ENCODE results near the gene IL20RA.
A peak's percentile ranks its signal among the peaks of the same experiment; 100 is the strongest.
"Not testable (repeated sequence)": the region's sequence is repeated elsewhere in the genome, so short reads cannot be mapped to it uniquely, and the experiment has no call there.

Gene IL20RA

DNA sequence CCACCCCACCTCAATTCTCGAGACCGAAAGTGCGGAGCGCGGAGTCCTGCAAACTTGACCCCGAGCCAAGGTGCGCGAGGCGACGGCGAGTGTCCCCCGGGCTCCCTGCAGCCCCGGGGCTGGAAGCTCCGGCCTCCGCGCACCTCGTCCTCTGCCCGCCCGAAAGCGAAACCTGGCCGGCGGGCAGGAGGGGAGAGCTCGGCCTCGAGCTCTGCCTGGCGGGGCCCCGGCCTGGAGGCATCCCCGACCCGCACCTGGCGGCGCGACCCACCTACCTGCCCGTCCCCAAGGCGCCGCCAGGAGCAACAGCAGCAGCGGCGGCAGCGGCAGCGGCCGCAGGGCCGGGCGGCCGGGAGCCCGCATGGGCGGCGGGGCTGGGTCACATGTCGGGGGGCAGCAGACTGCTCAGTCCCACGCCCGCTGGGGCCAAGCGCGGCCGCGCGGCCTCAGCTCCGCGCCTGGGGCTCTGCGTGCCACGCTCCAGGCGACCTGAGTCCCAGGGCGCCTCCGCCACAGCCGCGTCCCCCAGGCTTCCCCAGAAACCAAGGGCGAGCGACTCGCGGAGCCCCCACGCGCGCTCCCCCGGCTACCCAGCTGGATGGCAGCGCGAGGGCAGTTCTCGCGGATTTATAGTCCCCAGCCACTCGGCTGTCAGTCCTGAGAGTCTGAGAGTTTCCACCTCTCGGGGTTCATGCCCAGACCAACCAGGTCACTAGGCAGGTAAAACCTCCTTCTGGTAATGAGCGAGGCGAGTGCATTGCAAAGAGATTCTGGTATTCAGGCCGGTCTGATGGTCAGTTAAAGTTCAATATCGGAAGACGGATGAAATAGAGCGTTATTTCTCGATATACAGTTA lies at the start of gene IL20RA:
TSS of gene IL20RA (minus strand) at position 600 of the 856 bp plus-strand sequence. CDS start at position 363, 237 bp downstream.
- Mint-ChIP-seq H3K27me3 (peaks cover 80% of the 10 kb centered on the region), H3K4me3 (peak within 1 kb of the TSS; percentile 72), H3K9me3 (no peaks in the 10 kb centered on the region), H3K36me3 (ENCODE audit: low read depth) (no peaks in the 10 kb centered on the region), H3K4me1 (ENCODE audit: low read depth) (peaks cover 5% of the 10 kb centered on the region), H3K27ac (no peak within 1 kb of the TSS)
- intact Hi-C loops (cut with micrococcal nuclease), result no loop called here

- no peak overlapping the region for H3K4me3 Mint-ChIP-seq
- no peaks in the 10 kb centered on the region for H3K27me3 Mint-ChIP-seq
- no peaks in the 10 kb centered on the region for H3K9me3 Mint-ChIP-seq
- H3K27ac Mint-ChIP-seq, result no peak overlapping the region
- intact Hi-C loops (cut with micrococcal nuclease), result loop anchor here (1.0 to 10.0 kb wide), 4 partner anchors 111 to 548 kb away; no protein-coding TSS in a partner anchor
- H3K36me3 Mint-ChIP-seq (ENCODE audit: low read depth), result no peaks in the 10 kb centered on the region
- peaks cover 9% of the 10 kb centered on the region for H3K4me1 Mint-ChIP-seq (ENCODE audit: low read depth)
Observed at GRCh38 chr6:137093183-137094069, 48.7 kb upstream of the IL20RA start.

DNA sequence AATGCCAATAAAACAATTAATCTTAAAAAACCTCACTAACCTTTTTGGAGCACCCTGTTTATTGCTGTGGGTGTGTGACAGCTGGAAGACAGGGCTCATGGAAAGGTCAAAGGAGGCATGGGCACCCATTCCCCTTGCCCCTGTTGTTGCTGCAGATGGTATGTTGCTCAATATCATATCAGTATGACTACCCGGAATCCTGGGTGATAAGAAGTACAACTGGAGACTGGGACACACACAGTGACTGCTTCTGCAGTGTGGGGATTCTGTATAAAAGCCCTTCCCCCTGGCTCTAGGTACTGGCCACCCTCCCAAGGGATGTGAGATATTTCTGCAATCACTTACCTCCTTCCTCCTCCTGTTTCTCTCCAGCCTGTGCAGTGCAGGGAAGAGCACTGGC lies 47.3 kb upstream of the IL20RA start:
- intact Hi-C loops (cut with micrococcal nuclease), result loop anchor here (10.0 kb wide), 1 partner anchor 113 kb away; no protein-coding TSS in a partner anchor
- Mint-ChIP-seq H3K36me3 (ENCODE audit: low read depth) (no peaks in the 10 kb centered on the region), H3K4me3 (no peak overlapping the region), H3K27ac (no peak overlapping the region), H3K27me3 (no peaks in the 10 kb centered on the region), H3K4me1 (ENCODE audit: low read depth) (peaks cover 9% of the 10 kb centered on the region), H3K9me3 (no peaks in the 10 kb centered on the region)

- peaks cover 10% of the 10 kb centered on the region for H3K4me1 Mint-ChIP-seq (ENCODE audit: low read depth)
- H3K9me3 Mint-ChIP-seq, result no peaks in the 10 kb centered on the region
- no peak overlapping the region for H3K4me3 Mint-ChIP-seq
- no peaks in the 10 kb centered on the region for H3K36me3 Mint-ChIP-seq (ENCODE audit: low read depth)
- H3K27me3 Mint-ChIP-seq, result no peaks in the 10 kb centered on the region
- no peak overlapping the region for H3K27ac Mint-ChIP-seq
- intact Hi-C loops (cut with micrococcal nuclease), result no loop called here
Observed at GRCh38 chr6:137089305-137089704, 44.5 kb upstream of the IL20RA start.

DNA sequence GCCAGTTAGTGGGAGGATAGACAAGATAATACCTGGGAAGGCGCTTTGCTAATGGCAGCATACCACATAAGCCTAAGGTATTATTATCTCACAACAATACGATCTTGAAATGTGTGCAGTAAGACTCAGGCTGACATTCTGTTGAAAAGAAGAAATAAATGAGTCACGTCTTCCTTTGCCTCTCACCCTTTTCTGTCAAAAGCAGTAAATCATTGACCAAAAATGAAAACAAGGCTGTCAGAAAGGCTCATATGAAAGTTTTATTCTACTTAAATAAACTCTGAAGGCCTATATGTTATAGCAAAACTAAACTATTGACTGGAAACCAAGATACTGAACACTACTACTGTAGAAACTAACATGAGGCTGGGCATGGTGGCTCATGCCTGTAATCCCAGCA lies 43.1 kb upstream of the IL20RA start:
- intact Hi-C loops (cut with micrococcal nuclease), result no loop called here
- Mint-ChIP-seq H3K4me3 (no peak overlapping the region), H3K27ac (no peak overlapping the region), H3K9me3 (no peaks in the 10 kb centered on the region), H3K36me3 (ENCODE audit: low read depth) (no peaks in the 10 kb centered on the region), H3K27me3 (no peaks in the 10 kb centered on the region), H3K4me1 (ENCODE audit: low read depth) (peaks cover 10% of the 10 kb centered on the region)

DNA sequence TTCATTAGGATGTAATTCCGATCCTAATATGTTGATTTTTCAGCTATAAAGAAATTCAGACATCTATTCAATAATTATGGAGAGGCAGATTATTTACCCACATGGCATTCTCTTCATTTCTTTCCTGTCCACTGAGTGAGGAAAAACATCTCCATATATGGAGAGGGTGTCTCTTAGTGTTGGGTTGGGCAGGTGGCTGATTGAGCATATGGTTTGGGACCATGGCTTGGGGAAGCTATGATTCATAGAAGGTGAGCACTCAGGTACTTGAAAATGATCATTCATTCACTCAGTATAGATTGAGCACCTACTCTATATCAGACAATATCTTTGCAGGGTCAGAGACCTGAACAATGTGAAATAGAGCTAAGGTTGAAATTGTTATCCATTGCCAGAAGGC lies 41.3 kb upstream of the IL20RA start:
- no peaks in the 10 kb centered on the region for H3K9me3 Mint-ChIP-seq
- no peak overlapping the region for H3K4me3 Mint-ChIP-seq
- H3K4me1 Mint-ChIP-seq (ENCODE audit: low read depth), result peaks cover 10% of the 10 kb centered on the region
- intact Hi-C loops (cut with micrococcal nuclease), result no loop called here
- no peaks in the 10 kb centered on the region for H3K27me3 Mint-ChIP-seq
- no peak overlapping the region for H3K27ac Mint-ChIP-seq
- no peaks in the 10 kb centered on the region for H3K36me3 Mint-ChIP-seq (ENCODE audit: low read depth)

DNA sequence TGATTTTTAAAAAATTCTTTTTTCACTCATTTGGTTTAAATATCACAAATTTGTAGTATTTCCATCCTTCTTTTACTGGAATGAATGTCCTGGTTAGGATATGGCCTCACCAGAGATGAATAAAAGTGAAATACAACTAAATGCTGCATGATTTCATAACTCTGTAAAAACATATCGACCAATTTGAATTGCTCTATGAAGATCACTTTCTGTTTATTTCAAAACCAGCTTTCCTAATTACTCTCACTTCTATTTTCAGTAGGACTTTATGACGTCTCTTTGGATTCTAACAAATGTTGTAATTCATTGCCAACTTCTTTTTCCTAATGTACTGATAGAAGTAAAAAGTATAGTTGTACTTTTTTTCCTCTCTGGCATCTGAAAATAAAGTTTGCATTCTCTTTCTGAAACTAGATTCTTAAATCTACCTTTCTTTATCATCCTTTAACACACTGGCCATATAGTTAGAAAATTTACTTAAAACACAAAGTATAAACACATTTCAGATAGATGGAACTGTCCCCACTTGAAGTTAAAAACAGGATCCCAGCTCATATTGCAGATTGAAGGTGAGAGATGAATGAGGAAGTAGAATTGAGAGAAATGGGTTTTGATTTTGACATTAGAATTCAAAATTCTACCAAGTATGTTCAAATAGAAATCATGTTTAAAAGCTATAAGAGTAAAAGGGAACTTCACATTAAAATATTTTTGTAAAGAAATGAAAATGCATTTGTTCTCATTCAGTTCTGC lies 40.3 kb upstream of the IL20RA start:
- H3K27ac Mint-ChIP-seq, result no peak overlapping the region
- H3K4me1 Mint-ChIP-seq (ENCODE audit: low read depth), result peaks cover 10% of the 10 kb centered on the region
- no peaks in the 10 kb centered on the region for H3K9me3 Mint-ChIP-seq
- intact Hi-C loops (cut with micrococcal nuclease), result no loop called here
- H3K4me3 Mint-ChIP-seq, result no peak overlapping the region
- no peaks in the 10 kb centered on the region for H3K36me3 Mint-ChIP-seq (ENCODE audit: low read depth)
- peaks cover 2% of the 10 kb centered on the region for H3K27me3 Mint-ChIP-seq

DNA sequence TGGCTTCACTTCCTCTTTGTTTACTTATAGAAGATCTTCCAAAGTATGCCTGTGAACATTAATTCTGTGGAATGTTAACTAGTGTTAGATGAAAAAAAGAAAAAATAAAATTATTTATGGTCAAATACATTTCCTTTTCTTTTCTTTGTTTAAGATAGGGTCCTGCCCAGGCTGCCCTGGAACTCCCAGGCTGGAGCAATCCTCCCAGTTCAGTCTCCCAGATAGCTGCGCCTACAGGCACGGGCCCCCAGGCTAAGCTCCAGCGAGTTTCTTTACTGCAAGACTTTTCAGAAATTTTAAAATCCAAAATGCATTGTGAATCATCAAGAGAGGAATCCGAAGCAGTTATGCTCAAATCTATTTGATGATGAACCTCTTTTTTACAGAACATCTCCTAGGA lies 39.3 kb upstream of the IL20RA start:
- intact Hi-C loops (cut with micrococcal nuclease), result no loop called here

GRCh38 chr6:137081997-137082396 lies 37.2 kb upstream of the IL20RA start:
- Mint-ChIP-seq H3K27ac (no peak overlapping the region), H3K36me3 (ENCODE audit: low read depth) (no peaks in the 10 kb centered on the region), H3K4me1 (ENCODE audit: low read depth) (peaks cover 10% of the 10 kb centered on the region), H3K27me3 (peaks cover 4% of the 10 kb centered on the region), H3K9me3 (no peaks in the 10 kb centered on the region), H3K4me3 (no peak overlapping the region)
- intact Hi-C loops (cut with micrococcal nuclease), result no loop called here

More for the DNA sequence above, 39.3 kb upstream of the IL20RA start:
- peaks cover 10% of the 10 kb centered on the region for H3K4me1 Mint-ChIP-seq (ENCODE audit: low read depth)
- H3K27ac Mint-ChIP-seq, result no peak overlapping the region
- H3K9me3 Mint-ChIP-seq, result no peaks in the 10 kb centered on the region
- peaks cover 2% of the 10 kb centered on the region for H3K27me3 Mint-ChIP-seq
- H3K4me3 Mint-ChIP-seq, result no peak overlapping the region
- no peaks in the 10 kb centered on the region for H3K36me3 Mint-ChIP-seq (ENCODE audit: low read depth)

DNA sequence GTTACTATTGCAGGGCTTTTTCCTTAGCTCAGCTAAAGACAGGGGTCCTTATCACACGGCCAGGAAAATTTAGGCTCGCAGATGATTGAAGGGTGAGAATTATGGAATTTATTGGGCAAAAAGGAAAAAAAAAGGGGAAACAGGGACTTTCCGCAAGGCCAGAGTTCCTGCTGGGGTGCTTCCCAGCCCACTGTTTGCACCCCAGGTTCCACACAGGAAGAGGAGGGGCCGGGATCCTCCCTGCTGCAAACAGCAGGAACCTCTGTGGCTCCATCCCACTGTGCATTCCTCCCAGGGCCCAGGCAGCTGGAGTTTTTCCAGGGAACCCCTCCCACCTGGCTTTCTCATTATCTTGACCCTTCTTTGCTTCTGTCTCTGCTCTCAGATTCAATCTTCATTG lies 35.9 kb upstream of the IL20RA start:
- Mint-ChIP-seq H3K36me3 (ENCODE audit: low read depth) (no peaks in the 10 kb centered on the region), H3K9me3 (no peaks in the 10 kb centered on the region), H3K4me3 (no peak overlapping the region), H3K27me3 (peaks cover 4% of the 10 kb centered on the region), H3K27ac (no peak overlapping the region), H3K4me1 (ENCODE audit: low read depth) (peaks cover 10% of the 10 kb centered on the region)
- intact Hi-C loops (cut with micrococcal nuclease), result no loop called here

- Mint-ChIP-seq H3K9me3 (no peaks in the 10 kb centered on the region), H3K36me3 (ENCODE audit: low read depth) (no peaks in the 10 kb centered on the region), H3K27me3 (peaks cover 26% of the 10 kb centered on the region), H3K4me1 (ENCODE audit: low read depth) (no peaks in the 10 kb centered on the region), H3K4me3 (no peak overlapping the region), H3K27ac (no peak overlapping the region)
- intact Hi-C loops (cut with micrococcal nuclease), result loop anchor here (1.0 to 5.0 kb wide), 2 partner anchors 339 to 566 kb away; no protein-coding TSS in a partner anchor
Observed at GRCh38 chr6:137076277-137077068, 31.7 kb upstream of the IL20RA start.

DNA sequence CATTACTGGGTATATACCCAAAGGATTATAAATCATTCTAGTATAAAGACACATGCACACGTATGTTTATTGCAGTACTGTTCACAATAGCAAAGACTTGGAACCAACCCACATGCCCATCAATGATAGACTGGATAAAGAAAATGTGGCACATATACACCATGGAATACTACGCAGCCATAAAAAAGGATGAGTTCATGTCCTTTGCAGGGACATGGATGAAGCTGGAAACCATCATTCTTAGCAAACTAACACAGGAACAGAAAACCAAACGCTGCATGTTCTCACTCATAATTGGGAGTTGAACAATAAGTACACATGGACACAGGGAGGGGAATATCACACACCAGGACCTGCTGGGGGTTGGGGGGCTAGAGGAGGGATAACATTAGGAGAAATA lies 31.0 kb upstream of the IL20RA start:
- intact Hi-C loops (cut with micrococcal nuclease), result loop anchor here (1.0 to 5.0 kb wide), 2 partner anchors 340 to 567 kb away; no protein-coding TSS in a partner anchor
- not testable (repeated sequence) for H3K9me3 Mint-ChIP-seq; H3K27ac Mint-ChIP-seq; H3K4me1 Mint-ChIP-seq (ENCODE audit: low read depth); H3K4me3 Mint-ChIP-seq; H3K36me3 Mint-ChIP-seq (ENCODE audit: low read depth)
- H3K27me3 Mint-ChIP-seq, result peaks cover 33% of the 10 kb centered on the region

GRCh38 chr6:137070303-137070702 lies 25.5 kb upstream of the IL20RA start:
- intact Hi-C loops (cut with micrococcal nuclease), result no loop called here
- Mint-ChIP-seq H3K4me1 (ENCODE audit: low read depth) (no peaks in the 10 kb centered on the region), H3K27ac (no peak overlapping the region), H3K36me3 (ENCODE audit: low read depth) (no peaks in the 10 kb centered on the region), H3K9me3 (no peaks in the 10 kb centered on the region), H3K4me3 (no peak overlapping the region), H3K27me3 (peaks cover 67% of the 10 kb centered on the region)
